Large intestine (tissue), 3 donors: ENCODE data around the gene AMY2B. TPM values are rescaled to one million over a fixed set of nuclear protein-coding genes. Genes with fewer than 3 reads are reported as not detected.
"Not testable (repeated sequence)": the region's sequence is repeated elsewhere in the genome, so short reads cannot be mapped to it uniquely, and the experiment has no call there.

Experiments
- DNase-seq, 2 donors: peaks; one replicate each; pipeline versions ENCODE4 v3.0.0 to v3.0.0-alpha.2; 2013
- H3K27ac ChIP-seq: one replicate; pipeline ENCODE4 v1.5.1; 2013; ENCODE audit warnings: low read length
- H3K27me3 ChIP-seq: 2 replicates; pipeline ENCODE4 v1.6.1; 2013; ENCODE audit warnings: low read length; ENCODE audit not compliant: control insufficient read depth, insufficient read depth
- H3K36me3 ChIP-seq: 2 replicates; pipeline ENCODE4 v1.6.1; 2013; ENCODE audit warnings: low read length; ENCODE audit not compliant: control insufficient read depth, insufficient read depth
- H3K4me1 ChIP-seq: one replicate; pipeline ENCODE4 v1.6.1; 2013; ENCODE audit warnings: low read length; ENCODE audit not compliant: control insufficient read depth, insufficient read depth
- H3K4me3 ChIP-seq: one replicate; pipeline ENCODE4 v1.5.1; 2013; ENCODE audit warnings: low read length
- H3K9me3 ChIP-seq: one replicate; pipeline ENCODE4 v1.6.1; 2013; ENCODE audit warnings: mild to moderate bottlenecking, low read depth, low read length, moderate library complexity; ENCODE audit not compliant: control insufficient read depth
- WGBS: methylation state at CpG from one replicate; pipeline ENCODE4 v1.1.5; 2013; ENCODE audit warnings: low lambda C conversion rate; ENCODE audit not compliant: insufficient coverage; 5-methylcytosine and 5-hydroxymethylcytosine counted together
- polyA plus RNA-seq: library from polyadenylated mRNA; unstranded; fragments of 120-200 nt; gene quantifications from one replicate; pipeline ENCODE4 v1.2.1, GENCODE V29; 2013

AMY2B gene
- polyA plus RNA-seq, 1 donor, result 32.3 TPM

DNA sequence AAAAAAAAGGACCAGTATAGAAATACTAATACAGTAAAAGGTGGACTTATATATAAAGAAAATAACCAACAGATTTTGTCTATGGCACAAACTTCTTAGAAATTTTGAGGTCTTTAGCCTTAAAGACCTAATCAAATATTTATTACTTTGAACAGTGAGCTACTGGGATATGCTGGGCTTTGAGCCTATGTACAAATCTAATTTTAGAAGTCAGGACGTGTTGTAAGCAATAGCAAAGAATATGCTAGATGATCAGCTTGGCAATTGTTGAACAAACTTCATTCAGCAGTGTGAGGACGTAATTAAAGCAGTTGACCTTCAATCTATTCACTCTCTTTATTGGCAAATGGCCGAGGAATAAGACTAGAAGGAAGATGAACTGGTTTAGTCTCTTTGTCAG lies 31.4 kb downstream of the AMY2B start:
- H3K4me3 ChIP-seq, H3K4me1 ChIP-seq, H3K9me3 ChIP-seq, H3K27ac ChIP-seq, DNase-seq, H3K27me3 ChIP-seq, H3K36me3 ChIP-seq: not testable (repeated sequence)
- no CpG with 5 or more reads among the region's 3 CpGs for WGBS

DNA sequence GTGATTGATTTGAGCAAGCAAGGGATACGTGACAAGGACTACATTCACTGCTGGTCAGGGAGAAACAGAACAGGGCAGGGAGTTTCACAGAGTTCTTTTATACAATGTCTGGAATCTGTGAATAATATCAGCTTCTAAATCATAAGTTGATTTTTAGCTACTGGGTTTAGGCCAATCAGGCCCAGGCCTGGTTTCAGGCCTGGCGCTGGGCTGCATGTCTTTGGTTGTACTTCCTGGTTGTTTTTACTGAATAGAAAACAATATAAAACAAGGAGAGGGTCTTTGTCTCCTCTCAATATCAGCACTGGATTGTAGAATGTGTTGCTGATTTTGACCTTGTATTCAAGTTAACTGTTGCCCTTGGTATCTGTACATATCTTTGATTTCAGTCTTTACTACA lies 45.0 kb downstream of the AMY2B start:
- no peak for DNase-seq
- WGBS, result 100% methylated on average over 1 of the region's 2 CpGs
- H3K27ac ChIP-seq, result no peak overlapping the region
- H3K27me3 ChIP-seq, result no peaks in the 10 kb centered on the region
- H3K9me3 ChIP-seq, result no peaks in the 10 kb centered on the region
- H3K36me3 ChIP-seq, result no peaks in the 10 kb centered on the region
- no peaks in the 10 kb centered on the region for H3K4me1 ChIP-seq
- no peak overlapping the region for H3K4me3 ChIP-seq

DNA sequence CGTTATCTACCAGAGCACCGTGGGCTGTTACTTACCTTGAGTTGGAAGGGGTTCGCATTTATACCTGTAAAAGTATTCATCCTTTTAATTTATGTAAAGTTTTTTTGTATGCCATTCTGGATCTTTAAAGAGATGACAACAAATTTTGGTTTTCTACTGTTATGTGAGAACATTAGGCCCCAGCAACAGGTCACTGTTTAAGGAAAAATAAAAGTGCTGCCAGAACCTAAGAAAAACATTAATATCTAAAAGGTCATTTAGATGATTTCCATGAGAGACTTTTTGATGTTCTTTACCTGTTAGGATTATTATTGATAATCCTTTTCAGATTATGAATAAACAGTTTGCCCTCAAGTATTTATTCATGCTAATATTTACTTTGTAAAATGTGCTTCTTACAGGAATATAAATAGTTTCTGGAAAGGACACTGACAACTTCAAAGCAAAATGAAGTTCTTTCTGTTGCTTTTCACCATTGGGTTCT lies 45.6 kb downstream of the AMY2B start, which contains the start of gene AMY2A:
Gene AMY2A (plus strand): TSS at position 434 of the 484 bp plus-strand sequence. CDS start 14 bp downstream, at position 448.
- H3K9me3 ChIP-seq, H3K4me1 ChIP-seq, H3K27ac ChIP-seq, DNase-seq, H3K36me3 ChIP-seq, H3K27me3 ChIP-seq, H3K4me3 ChIP-seq: not testable (repeated sequence)
- WGBS, result 100% methylated on average over 2 of the region's 3 CpGs

DNA sequence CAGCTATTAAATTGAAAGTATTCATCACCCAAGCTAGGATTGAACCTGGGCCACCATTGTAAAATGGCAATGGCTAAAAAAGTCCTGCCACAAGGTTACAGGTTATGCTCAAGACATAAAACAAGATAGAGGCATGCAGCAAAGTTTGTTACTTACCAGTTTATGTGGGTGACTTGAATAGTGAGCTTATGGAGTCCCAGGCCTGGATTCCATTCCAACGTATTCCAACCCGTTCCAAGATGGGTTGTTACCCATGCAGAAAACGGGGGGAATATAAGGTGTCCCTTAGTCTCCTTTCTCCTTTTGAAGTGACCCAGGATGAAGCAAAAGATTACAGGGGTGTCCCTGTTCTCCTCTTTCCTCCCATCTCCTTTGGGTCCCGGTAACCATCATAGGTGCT lies 56.0 kb downstream of the AMY2B start:
- not testable (repeated sequence) for H3K36me3 ChIP-seq

More for the DNA sequence above, 56.0 kb downstream of the AMY2B start:
- H3K27ac ChIP-seq, H3K27me3 ChIP-seq, DNase-seq, H3K4me3 ChIP-seq, H3K9me3 ChIP-seq, H3K4me1 ChIP-seq: not testable (repeated sequence)
- no CpG with 5 or more reads among the region's 4 CpGs for WGBS

Other genes starting within 250 kb of the AMY2B start
- gene RNPC3, start 45.9 kb upstream of the AMY2B start, polyA plus RNA-seq, result 54.3 TPM
- gene AMY2A, start 45.8 kb downstream of the AMY2B start, polyA plus RNA-seq, result not detected
- not detected for gene AMY1A, start 84.2 kb downstream of the AMY2B start, polyA plus RNA-seq
- gene AMY1B, start 124.6 kb downstream of the AMY2B start, polyA plus RNA-seq, result not detected
- not detected for gene AMY1C, start 178.3 kb downstream of the AMY2B start, polyA plus RNA-seq